HG02763 (cell line): ENCODE measurements around the gene TGM5.
"Not testable (repeated sequence)": the region's sequence is repeated elsewhere in the genome, so short reads cannot be mapped to it uniquely, and the experiment has no call there.

Experiments used
- ATAC-seq: cut with Tn5 transposase; IDR thresholded peaks from one replicate; pipeline ENCODE4 v1.9.1; 2021; ENCODE audit warnings: mild to moderate bottlenecking, moderate library complexity; ENCODE audit not compliant: unreplicated experiment

TGM5 gene

GRCh38 chr15:43249699-43250203, 17.0 kb downstream of the TGM5 start:
- ATAC-seq, result peak; percentile 41

- peak; percentile 16 for ATAC-seq
These were observed 17.5 kb downstream of the TGM5 start for GRCh38 chr15:43249236-43249635.

- ATAC-seq, result no peak
These were observed 20.4 kb downstream of the TGM5 start for GRCh38 chr15:43246261-43246774.

- ATAC-seq, result no peak
These were observed 22.6 kb downstream of the TGM5 start for GRCh38 chr15:43244092-43244491.

- no peak for ATAC-seq
These were observed 23.6 kb downstream of the TGM5 start for GRCh38 chr15:43243020-43243645.

GRCh38 chr15:43242616-43243015, 24.1 kb downstream of the TGM5 start:
- ATAC-seq, result no peak

GRCh38 chr15:43241100-43241499, 25.6 kb downstream of the TGM5 start:
- ATAC-seq, result no peak

GRCh38 chr15:43239732-43240491, 26.8 kb downstream of the TGM5 start:
- ATAC-seq, result no peak

- no peak for ATAC-seq
These were observed 28.0 kb downstream of the TGM5 start for GRCh38 chr15:43238671-43239131.

GRCh38 chr15:43237842-43238470, 28.8 kb downstream of the TGM5 start:
- ATAC-seq, result no peak

GRCh38 chr15:43235536-43235935, 31.2 kb downstream of the TGM5 start:
- no peak for ATAC-seq

- ATAC-seq, result no peak
These were observed 34.3 kb downstream of the TGM5 start for GRCh38 chr15:43232289-43232874.

- no peak for ATAC-seq
These were observed 36.0 kb downstream of the TGM5 start for GRCh38 chr15:43230640-43231115.

- no peak for ATAC-seq
These were observed 36.8 kb downstream of the TGM5 start for GRCh38 chr15:43229977-43230376.

GRCh38 chr15:43226436-43227305, 40.1 kb downstream of the TGM5 start:
- ATAC-seq, result no peak

GRCh38 chr15:43225950-43226255, 40.8 kb downstream of the TGM5 start:
- ATAC-seq, result not testable (repeated sequence)

- ATAC-seq, result no peak
These were observed 41.4 kb downstream of the TGM5 start for GRCh38 chr15:43225201-43225949.

GRCh38 chr15:43221422-43221821, 45.3 kb downstream of the TGM5 start:
- ATAC-seq, result no peak

GRCh38 chr15:43220991-43221403, 45.7 kb downstream of the TGM5 start, which contains the start of gene EPB42:
EPB42 (minus strand) TSS chr15:43221018; CDS start chr15:43220825, 193 bp downstream.
- ATAC-seq, result no peak
